Right renal cortex interstitium (tissue), 3 donors: Measurements from ENCODE around the gene UFC1. TPM values are rescaled to one million over a fixed set of nuclear protein-coding genes. Genes with fewer than 3 reads are reported as not detected.
"Not testable (repeated sequence)": the region's sequence is repeated elsewhere in the genome, so short reads cannot be mapped to it uniquely, and the experiment has no call there.

ENCODE experiments used
- DNase-seq, 3 donors: peaks; one replicate each; pipeline ENCODE4 v3.0.0-alpha.2; 2013; ENCODE audit warnings: low read depth in 3 of 3, low spot score in 2 of 3
- polyA plus RNA-seq, 3 donors: library from polyadenylated mRNA; unstranded; fragments of 120-200 nt; gene quantifications; one replicate each; pipeline ENCODE4 v1.2.1, GENCODE V29; 2013; ENCODE audit not compliant: insufficient read length in 3 of 3

Gene UFC1
- 100 to 1,000 TPM; 173 to 177 (median 174) TPM for polyA plus RNA-seq

GRCh38 chr1:161153682-161154337 is at the start of gene UFC1:
TSS of gene UFC1 (plus strand) at chr1:161153978. CDS start at chr1:161153998, 20 bp downstream.
- DNase-seq, result peak; percentile 80 to 93 (median 81)

- DNase-seq, result no peak
Observed at GRCh38 chr1:161106431-161106830, 47.3 kb upstream of the UFC1 start.

DNA sequence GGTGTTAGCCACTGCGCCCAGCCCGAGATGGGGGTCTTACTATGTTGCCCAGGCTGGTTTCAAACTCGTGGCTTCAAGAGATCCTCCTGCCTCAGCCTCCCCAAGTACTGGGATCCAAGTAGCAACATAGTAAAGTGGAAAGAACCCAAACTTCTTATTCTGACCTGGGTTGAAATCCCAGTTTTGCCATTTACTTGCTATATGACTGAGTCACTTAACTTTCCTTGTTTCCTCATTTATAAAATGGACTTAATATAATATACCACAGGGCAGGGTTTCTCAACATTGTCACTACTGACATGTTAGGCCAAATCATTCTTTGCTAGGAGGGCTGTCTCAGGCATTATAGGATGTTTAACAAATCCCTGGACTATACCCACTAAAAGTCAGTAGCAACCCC is 42.7 kb upstream of the UFC1 start:
- no peak for DNase-seq

DNA sequence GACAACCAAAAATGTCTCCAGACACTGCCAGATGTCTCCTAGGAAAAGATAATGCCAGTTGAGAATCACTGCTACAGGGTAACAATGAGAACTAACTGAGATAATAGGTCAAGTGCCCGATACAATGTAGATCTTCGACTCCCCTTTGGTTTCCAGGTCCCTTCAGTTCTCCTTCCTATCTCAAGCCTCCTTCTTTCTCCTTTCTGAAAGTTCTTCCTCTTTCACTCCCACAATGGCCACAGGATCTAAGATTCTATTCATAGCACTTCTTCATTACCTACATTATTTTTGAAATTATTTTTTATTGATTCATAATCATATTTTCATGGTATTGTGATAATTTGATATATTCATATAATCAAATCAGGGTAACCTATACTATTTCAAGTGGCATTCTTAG is 42.3 kb upstream of the UFC1 start:
- no peak for DNase-seq

- DNase-seq, result no peak
Observed at GRCh38 chr1:161113915-161114314, 39.9 kb upstream of the UFC1 start.

DNA sequence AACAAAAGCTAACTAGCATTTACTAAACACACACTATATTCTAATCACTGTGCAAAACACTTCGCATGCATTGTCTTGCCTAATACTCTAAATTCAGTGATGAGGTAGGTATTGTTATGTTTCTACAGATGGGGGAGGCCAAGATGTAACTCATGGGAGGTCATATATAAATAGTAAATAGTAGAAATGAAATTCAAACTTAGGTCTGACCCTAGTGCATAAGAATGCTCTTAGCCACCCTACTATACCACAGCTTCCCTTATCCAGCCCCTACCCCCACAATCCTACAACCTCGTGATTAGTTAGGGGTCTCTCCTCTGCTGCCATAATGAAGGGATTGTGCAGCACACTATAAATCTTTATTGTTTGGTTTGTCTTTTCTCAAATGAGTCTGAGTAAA is 39.2 kb upstream of the UFC1 start:
- DNase-seq, result no peak

DNA sequence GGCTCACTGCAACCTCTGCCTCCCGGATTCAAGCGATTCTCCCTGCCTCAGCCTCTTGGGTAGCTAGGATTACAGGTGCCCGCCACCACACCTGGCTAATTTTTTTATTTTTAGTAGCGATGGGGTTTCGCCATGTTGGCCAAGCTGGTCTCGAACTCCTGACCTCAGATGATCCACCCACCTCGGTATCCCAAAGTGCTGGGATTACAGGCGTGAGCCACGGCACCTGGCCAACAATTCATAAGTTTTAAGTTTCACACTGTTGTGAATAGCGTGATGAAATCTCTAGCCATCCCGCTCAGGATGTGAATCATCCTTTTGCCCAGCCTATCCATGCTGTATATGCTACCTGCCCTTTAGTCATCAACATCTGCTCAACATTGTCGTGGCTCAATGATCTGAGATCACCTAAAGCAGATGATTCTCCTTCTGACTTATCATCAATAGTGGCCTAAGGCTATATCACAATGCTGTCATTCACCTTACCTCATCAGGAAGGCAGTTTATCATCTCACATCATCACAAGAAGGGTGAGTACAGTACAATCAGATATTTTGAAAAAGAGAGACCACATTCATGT is 38.6 kb upstream of the UFC1 start:
- no peak for DNase-seq

DNA sequence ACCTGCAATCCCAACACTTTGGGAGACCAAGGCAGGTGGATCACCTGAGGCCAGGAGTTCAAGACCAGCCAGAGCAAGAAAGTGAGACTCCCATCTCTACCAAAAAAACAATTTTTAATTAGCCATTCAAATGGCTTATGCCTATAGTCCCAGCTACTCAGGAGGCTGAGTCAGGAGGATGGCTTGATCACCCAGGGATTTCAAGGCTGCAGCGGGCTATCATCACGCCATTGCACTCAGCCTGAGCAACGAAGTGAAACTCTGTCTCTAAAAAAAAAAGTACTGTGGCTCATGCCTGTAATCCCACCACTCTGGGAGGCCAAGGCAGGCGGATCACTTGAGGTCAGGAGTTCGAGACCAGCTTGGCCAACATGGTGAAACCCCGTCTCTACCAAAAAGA is 37.8 kb upstream of the UFC1 start:
- DNase-seq, result not testable (repeated sequence)

- peak; percentile 74 to 82 (median 78) for DNase-seq
Observed at GRCh38 chr1:161117759-161118581, 35.8 kb upstream of the UFC1 start, which contains the start of the genes NIT1 and PFDN2. TSS of gene NIT1 (plus strand) at chr1:161118105. CDS start at chr1:161118177, 72 bp downstream. TSS of gene PFDN2 (minus strand) at chr1:161118037. CDS start at chr1:161118026, 11 bp downstream.

GRCh38 chr1:161119092-161119903 is 34.5 kb upstream of the UFC1 start:
- DNase-seq, result no peak

GRCh38 chr1:161121042-161121650 is 32.6 kb upstream of the UFC1 start:
- DNase-seq, result no peak

DNA sequence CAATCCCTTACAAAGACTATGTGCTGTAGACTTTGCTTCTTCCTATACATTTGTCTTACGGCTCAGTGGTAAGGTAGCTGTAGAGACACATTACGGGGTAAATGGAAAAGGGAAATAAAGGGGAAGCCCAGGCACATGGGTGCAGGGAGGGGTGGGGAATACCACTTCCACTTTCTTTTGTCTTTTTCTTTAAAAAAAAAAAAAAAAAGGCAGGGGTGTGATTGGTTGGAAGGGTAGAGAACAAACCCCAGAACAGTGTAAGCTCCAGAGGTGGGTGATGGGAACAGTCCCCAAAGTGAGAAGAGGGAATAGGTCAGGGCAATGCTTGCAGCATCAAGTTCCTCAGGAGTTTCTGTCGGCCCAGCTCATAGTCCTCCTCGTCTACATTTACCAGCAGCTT is 31.9 kb upstream of the UFC1 start:
- no peak for DNase-seq

DNA sequence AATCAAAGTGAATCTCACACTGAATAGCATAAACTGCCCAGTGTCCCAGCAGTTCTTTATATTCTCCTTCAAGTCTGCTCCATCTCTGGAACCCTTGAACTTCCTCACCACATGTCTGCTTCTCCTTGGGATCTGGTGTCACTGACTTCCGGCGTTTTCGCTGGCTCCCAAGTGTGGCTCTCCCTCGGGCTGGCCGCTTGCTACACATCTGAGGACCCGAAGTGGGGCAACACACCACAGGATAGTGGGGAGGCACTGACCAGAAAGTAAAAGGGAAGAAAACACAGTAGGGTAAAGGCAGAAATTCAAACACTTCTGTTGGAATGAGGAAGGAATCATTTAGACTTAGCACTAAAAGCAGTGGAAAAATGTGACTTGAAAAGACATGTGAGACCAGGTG is 30.8 kb upstream of the UFC1 start:
- no peak for DNase-seq

DNA sequence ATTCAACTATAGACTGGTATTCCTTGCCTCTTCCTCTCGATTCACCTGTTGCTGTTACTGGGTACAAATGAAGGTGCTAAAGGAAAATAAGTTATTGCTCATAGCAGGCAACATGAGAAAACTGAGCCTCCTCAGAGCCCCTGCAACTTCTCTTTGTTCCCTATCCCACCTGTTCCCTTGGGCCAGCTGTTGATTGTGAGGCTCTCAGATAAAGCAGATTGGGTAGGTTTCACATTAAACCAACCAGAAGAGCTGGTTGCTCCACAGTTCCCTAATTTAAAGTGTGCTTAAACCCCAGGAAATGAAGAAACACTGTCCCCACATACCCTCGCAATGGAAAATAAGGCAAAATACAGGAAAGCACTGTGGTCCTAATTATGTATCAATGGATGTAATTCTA is 26.1 kb upstream of the UFC1 start:
- no peak for DNase-seq

GRCh38 chr1:161128591-161129420 is 25.0 kb upstream of the UFC1 start:
- no peak for DNase-seq

GRCh38 chr1:161130266-161130665 is 23.5 kb upstream of the UFC1 start:
- DNase-seq, result no peak

GRCh38 chr1:161131523-161132409 is 22.0 kb upstream of the UFC1 start:
- DNase-seq, result no peak
